C4-2B (cell line): Measurements from ENCODE around the gene KIF25.

Experiments used
- H3K27ac ChIP-seq: fragments of 450-650 bp; 2 replicates; pipeline ENCODE4 v1.5.1; 2017
- CTCF ChIP-seq: fragments of 450-650 bp; conservative IDR thresholded peaks from 2 replicates; pipeline ENCODE4 v1.5.1; 2017; ENCODE audit warnings: mild to moderate bottlenecking
- ZFX ChIP-seq: fragments of 450-650 bp; IDR thresholded peaks from 2 replicates; pipeline ENCODE4 v1.6.1; 2017

Gene KIF25

GRCh38 chr6:168040856-168041496 lies 43.5 kb downstream of the KIF25 start:
- TF ChIP-seq CTCF (no peak), ZFX (no peak)
- H3K27ac ChIP-seq = no peak overlapping the region

GRCh38 chr6:168041928-168042327 lies 44.5 kb downstream of the KIF25 start:
- no peak overlapping the region for H3K27ac ChIP-seq
- TF ChIP-seq CTCF (no peak), ZFX (no peak)

- no peak overlapping the region for H3K27ac ChIP-seq
- TF ChIP-seq CTCF (no peak), ZFX (no peak)
These were observed 45.1 kb downstream of the KIF25 start for GRCh38 chr6:168042426-168043192.

GRCh38 chr6:168043193-168043847 lies 45.8 kb downstream of the KIF25 start:
- no peak for TF ChIP-seq ZFX
- TF ChIP-seq CTCF = no peak
- H3K27ac ChIP-seq = no peak overlapping the region

- H3K27ac ChIP-seq = no peak overlapping the region
- TF ChIP-seq CTCF (no peak), ZFX (no peak)
These were observed 46.5 kb downstream of the KIF25 start for GRCh38 chr6:168043848-168044415.

GRCh38 chr6:168044521-168045130 lies 47.2 kb downstream of the KIF25 start:
- no peak overlapping the region for H3K27ac ChIP-seq
- TF ChIP-seq CTCF = no peak
- TF ChIP-seq ZFX = no peak
